Sigmoid colon (tissue), 7 donors: ENCODE measurements around the gene PIAS2. TPM values are rescaled to one million over a fixed set of nuclear protein-coding genes. Genes with fewer than 3 reads are reported as not detected.
A peak's percentile ranks its signal among the peaks of the same experiment; 100 is the strongest.

ENCODE experiments used
- DNase-seq: peaks from one replicate; pipeline ENCODE4 v3.0.0-alpha.2; 2019
- H3K27ac ChIP-seq, 4 donors: fragments of 200-600 bp; sonication (generic); one replicate each; pipeline ENCODE4 v1.5.1; 2016 to 2019; ENCODE audit warnings: mild to moderate bottlenecking in 1 of 4
- H3K27me3 ChIP-seq, 3 donors: fragments of 200-600 bp; sonication (generic); one replicate each; pipeline ENCODE4 v1.5.1; 2019; ENCODE audit warnings: mild to moderate bottlenecking in 1 of 3
- H3K36me3 ChIP-seq, 4 donors: fragments of 200-600 bp; sonication (generic); one replicate each; pipeline ENCODE4 v1.5.1; 2016 to 2019
- H3K4me1 ChIP-seq, 4 donors: fragments of 200-600 bp; sonication (generic); one replicate each; pipeline ENCODE4 v1.5.1; 2017 to 2019
- H3K4me3 ChIP-seq, 4 donors: fragments of 200-600 bp; sonication (generic); one replicate each; pipeline ENCODE4 v1.5.1; 2017 to 2019; ENCODE audit warnings: mild to moderate bottlenecking in 2 of 4, moderate library complexity in 1 of 4
- H3K9me3 ChIP-seq, 4 donors: fragments of 200-600 bp in 3 of 4; sonication (generic) in 3 of 4; one replicate each; pipeline versions ENCODE4 v1.5.1 to v1.6.1; 2013 to 2019
- CTCF ChIP-seq, 4 experiments: fragments of 450-650 bp in 3 of 4; fragments of 200-600 bp in 1 of 4; IDR thresholded peaks; one replicate each; pipeline ENCODE4 v1.5.1; 2016 to 2019; ENCODE audit warnings: antibody characterized with exemption in 4 of 4, mild to moderate bottlenecking in 3 of 4, moderate library complexity in 2 of 4
- EP300 ChIP-seq, 4 donors: sonication (generic); formaldehyde crosslinking; IDR thresholded peaks; one replicate each; pipeline ENCODE4 v1.6.1; 2017; ENCODE audit warnings: antibody characterized with exemption in 4 of 4
- POLR2A ChIP-seq, 2 donors: fragments of 450-650 bp; IDR thresholded peaks; one replicate each; pipeline ENCODE4 v1.6.1; 2016; ENCODE audit warnings: antibody characterized with exemption in 2 of 2, mild to moderate bottlenecking in 2 of 2, moderate library complexity in 2 of 2
- POLR2AphosphoS5 ChIP-seq, 4 donors: sonication (generic); formaldehyde crosslinking; IDR thresholded peaks; one replicate each; pipeline ENCODE4 v1.6.1; 2017; ENCODE audit warnings: antibody characterized with exemption in 4 of 4
- WGBS, 2 donors: extraction: QIAGEN DNeasy Blood & Tissue Kit; methylation state at CpG; one replicate each; pipeline ENCODE4 v1.1.7; 2013; 5-methylcytosine and 5-hydroxymethylcytosine counted together
- intact Hi-C: fragments of 100-400 bp; cut with DNase I; formaldehyde crosslinking; loops from one replicate; pipeline ENCODE4 v1.15.1; 2023
- polyA plus RNA-seq, 3 donors: library from polyadenylated mRNA; stranded (reverse); fragments of 200-250 nt; gene quantifications; one replicate each; pipeline ENCODE4 v1.2.3, GENCODE V29; 2013
- total RNA-seq, 4 donors: library from RNA; depleted of rRNA; stranded (reverse); fragments of >200 nt; gene quantifications; one replicate each; pipeline ENCODE4 v1.1.0, GENCODE V29; 2016
- donor health status: healthy with polysubstance abuse.
- donor health status: Bipolar disorder and iron deficiency.
- donor health status: healthy.

The PIAS2 gene
- total and polyA plus RNA-seq, 7 donors = 5.5 to 36.6 (median 30.0) TPM

- Histone ChIP-seq H3K27me3 (no peaks in the 10 kb centered on the region), H3K4me3 (no peak overlapping the region), H3K27ac (no peak overlapping the region), H3K4me1 (no peaks in the 10 kb centered on the region), H3K9me3 (no peaks in the 10 kb centered on the region), H3K36me3 (no peaks in the 10 kb centered on the region)
- intact Hi-C loops = no loop called here
- TF ChIP-seq CTCF (IDR thresholded peaks at IDR 0.05) = no peak
- no peak for TF ChIP-seq POLR2AphosphoS5 (IDR thresholded peaks at IDR 0.05)
- TF ChIP-seq EP300 (IDR thresholded peaks at IDR 0.05) = no peak
- TF ChIP-seq POLR2A (IDR thresholded peaks at IDR 0.05) = no peak
- WGBS, 2 donors = 84 to 92% methylated on average over 1 of the region's 1 CpG
- no peak for DNase-seq
Measured at GRCh38 chr18:46939337-46939963, 22.1 kb upstream of the PIAS2 start.

- DNase-seq = no peak
- intact Hi-C loops = no loop called here
Measured at GRCh38 chr18:46920653-46921052, 3.3 kb upstream of the PIAS2 start.

GRCh38 chr18:46920067-46920466 is 2.8 kb upstream of the PIAS2 start:
- WGBS, 2 donors = 72 to 89% methylated on average over 2 of the region's 2 CpGs
- DNase-seq = no peak
- Histone ChIP-seq H3K9me3 (no peaks in the 10 kb centered on the region), H3K36me3 (no peaks in the 10 kb centered on the region), H3K4me1 (peaks cover 0 to 22% (median 15%) of the 10 kb centered on the region in 4 donors), H3K27me3 (no peaks in the 10 kb centered on the region), H3K4me3 (no peak overlapping the region), H3K27ac (no peak overlapping the region)
- intact Hi-C loops = no loop called here
- TF ChIP-seq EP300 (IDR thresholded peaks at IDR 0.05) (no peak), POLR2A (IDR thresholded peaks at IDR 0.05) (no peak), POLR2AphosphoS5 (IDR thresholded peaks at IDR 0.05) (no peak), CTCF (IDR thresholded peaks at IDR 0.05) (no peak)

More at GRCh38 chr18:46920653-46921052, 3.3 kb upstream of the PIAS2 start:
- no peaks in the 10 kb centered on the region for H3K9me3 ChIP-seq
- no peak overlapping the region for H3K4me3 ChIP-seq
- no peak overlapping the region for H3K27ac ChIP-seq
- no peaks in the 10 kb centered on the region for H3K36me3 ChIP-seq
- peaks cover 0 to 16% (median 10%) of the 10 kb centered on the region in 4 donors for H3K4me1 ChIP-seq
- no peak for TF ChIP-seq EP300 (IDR thresholded peaks at IDR 0.05)
- TF ChIP-seq CTCF (IDR thresholded peaks at IDR 0.05) = no peak
- no peak for TF ChIP-seq POLR2AphosphoS5 (IDR thresholded peaks at IDR 0.05)
- TF ChIP-seq POLR2A (IDR thresholded peaks at IDR 0.05) = no peak
- WGBS, 2 donors = 44 to 82% methylated on average over 1 of the region's 1 CpG
- no peaks in the 10 kb centered on the region for H3K27me3 ChIP-seq

- DNase-seq = no peak
Measured at GRCh38 chr18:46917803-46918600, 695 bp upstream of the PIAS2 start.

More at GRCh38 chr18:46917803-46918600, 695 bp upstream of the PIAS2 start:
- H3K4me3 ChIP-seq = peak overlapping the region; percentile 61 to 90 (median 86)
- H3K36me3 ChIP-seq = no peaks in the 10 kb centered on the region
- H3K27ac ChIP-seq = peak overlapping the region; percentile 87 to 91 (median 89)
- TF ChIP-seq POLR2AphosphoS5 (IDR thresholded peaks at IDR 0.05) (no peak), EP300 (IDR thresholded peaks at IDR 0.05) (no peak), POLR2A (IDR thresholded peaks at IDR 0.05) (no peak), CTCF (IDR thresholded peaks at IDR 0.05) (no peak)
- no peaks in the 10 kb centered on the region for H3K27me3 ChIP-seq
- peaks cover 0 to 28% (median 18%) of the 10 kb centered on the region in 4 donors for H3K4me1 ChIP-seq
- intact Hi-C loops = loop anchor here (10.0 kb wide), 1 partner anchor 813 kb away; the partner anchor contains the start of gene HAUS1
- WGBS, 2 donors = 31 to 45% methylated on average over 33 of the region's 33 CpGs
- H3K9me3 ChIP-seq = no peaks in the 10 kb centered on the region
